ENCODE data around the gene KLHL22.
"Not testable (repeated sequence)": the region's sequence is repeated elsewhere in the genome, so short reads cannot be mapped to it uniquely, and the experiment has no call there.

KLHL22 gene

GRCh38 chr22:20499769-20500168 lies 4.2 kb upstream of the KLHL22 start:
- no peak for DNase-seq

GRCh38 chr22:20498913-20499312 lies 3.3 kb upstream of the KLHL22 start:
- DNase-seq: no peak

GRCh38 chr22:20497426-20497825 lies 1.8 kb upstream of the KLHL22 start:
- DNase-seq: no peak

- DNase-seq: peak; percentile 96 to 100 (median 99)
Observed at GRCh38 chr22:20495861-20496681, 476 bp upstream of the KLHL22 start.

- no peak for DNase-seq
Observed at GRCh38 chr22:20491346-20491745, 4.2 kb downstream of the KLHL22 start.

GRCh38 chr22:20490941-20491307 lies 4.7 kb downstream of the KLHL22 start:
- DNase-seq: no peak

GRCh38 chr22:20490183-20490940 lies 5.2 kb downstream of the KLHL22 start:
- DNase-seq: no peak

- no peak for DNase-seq
Observed at GRCh38 chr22:20488946-20489345, 6.6 kb downstream of the KLHL22 start.

GRCh38 chr22:20487715-20488114 lies 7.9 kb downstream of the KLHL22 start:
- DNase-seq: no peak

- DNase-seq: no peak
Observed at GRCh38 chr22:20486229-20486628, 9.4 kb downstream of the KLHL22 start.

- DNase-seq: no peak
Observed at GRCh38 chr22:20484948-20485683, 10.5 kb downstream of the KLHL22 start.

GRCh38 chr22:20483771-20484170 lies 11.8 kb downstream of the KLHL22 start:
- DNase-seq: no peak

GRCh38 chr22:20483143-20483506 lies 12.5 kb downstream of the KLHL22 start:
- DNase-seq: not testable (repeated sequence)

- no peak for DNase-seq
Observed at GRCh38 chr22:20479612-20480196, 15.9 kb downstream of the KLHL22 start.

- not testable (repeated sequence) for DNase-seq
Observed at GRCh38 chr22:20478059-20478458, 17.5 kb downstream of the KLHL22 start.

- DNase-seq: not testable (repeated sequence)
Observed at GRCh38 chr22:20475569-20475968, 20.0 kb downstream of the KLHL22 start.

GRCh38 chr22:20475115-20475436 lies 20.5 kb downstream of the KLHL22 start:
- DNase-seq: no peak

GRCh38 chr22:20472629-20473442 lies 22.8 kb downstream of the KLHL22 start:
- DNase-seq: no peak

- no peak for DNase-seq
Observed at GRCh38 chr22:20471126-20471833, 24.3 kb downstream of the KLHL22 start.

- DNase-seq: not testable (repeated sequence)
Observed at GRCh38 chr22:20470525-20470924, 25.1 kb downstream of the KLHL22 start.

- DNase-seq: no peak
Observed at GRCh38 chr22:20469110-20469868, 26.3 kb downstream of the KLHL22 start.
